HG02798 (cell line): ENCODE results near the gene LONRF3.

Experiments used
- ATAC-seq: cut with Tn5 transposase; IDR thresholded peaks from one replicate; pipeline ENCODE4 v1.9.1; 2021; ENCODE audit warnings: mild to moderate bottlenecking; ENCODE audit not compliant: unreplicated experiment, poor library complexity

The LONRF3 gene

GRCh38 chrX:118974088-118974907, at the start of gene LONRF3:
LONRF3 (plus strand) TSS chrX:118974618; CDS start chrX:118974781, 163 bp downstream.
- ATAC-seq, result no peak

GRCh38 chrX:118928151-118928550, 46.3 kb upstream of the LONRF3 start:
- no peak for ATAC-seq

GRCh38 chrX:118935352-118935751, 39.1 kb upstream of the LONRF3 start:
- ATAC-seq, result no peak

- no peak for ATAC-seq
Measured at GRCh38 chrX:118941147-118941546, 33.3 kb upstream of the LONRF3 start.

- ATAC-seq, result no peak
Measured at GRCh38 chrX:118943102-118943501, 31.3 kb upstream of the LONRF3 start.

GRCh38 chrX:118945921-118946320, 28.5 kb upstream of the LONRF3 start:
- ATAC-seq, result no peak

- no peak for ATAC-seq
Measured at GRCh38 chrX:118948270-118948669, 26.1 kb upstream of the LONRF3 start.

GRCh38 chrX:118961866-118962560, 12.4 kb upstream of the LONRF3 start:
- no peak for ATAC-seq

GRCh38 chrX:118963159-118963558, 11.3 kb upstream of the LONRF3 start:
- ATAC-seq, result no peak

GRCh38 chrX:118964252-118964651, 10.2 kb upstream of the LONRF3 start:
- no peak for ATAC-seq

- ATAC-seq, result no peak
Measured at GRCh38 chrX:118965395-118965794, 9.0 kb upstream of the LONRF3 start.

- no peak for ATAC-seq
Measured at GRCh38 chrX:118968031-118968430, 6.4 kb upstream of the LONRF3 start.

GRCh38 chrX:118971552-118971951, 2.9 kb upstream of the LONRF3 start:
- no peak for ATAC-seq

- no peak for ATAC-seq
Measured at GRCh38 chrX:118973389-118974087, 880 bp upstream of the LONRF3 start.

GRCh38 chrX:118974908-118975671, 672 bp downstream of the LONRF3 start:
- no peak for ATAC-seq

- no peak for ATAC-seq
Measured at GRCh38 chrX:118975831-118976598, 1.6 kb downstream of the LONRF3 start.

GRCh38 chrX:118976599-118977340, 2.4 kb downstream of the LONRF3 start:
- ATAC-seq, result no peak

- no peak for ATAC-seq
Measured at GRCh38 chrX:118977424-118977823, 3.0 kb downstream of the LONRF3 start.

- no peak for ATAC-seq
Measured at GRCh38 chrX:118978451-118978850, 4.0 kb downstream of the LONRF3 start.
